H1 (cell line): Measurements from ENCODE around the gene SHISA7. TPM values are rescaled to one million over a fixed set of nuclear protein-coding genes. Genes with fewer than 3 reads are reported as not detected.

ENCODE experiments used
- BCL11A ChIP-seq, 2 experiments: IDR thresholded peaks; one replicate each; pipeline ENCODE4 v1.6.1; 2011; ENCODE audit warnings: low read depth in 2 of 2, low read length in 2 of 2, mild to moderate bottlenecking in 2 of 2
- CHD2 ChIP-seq: IDR thresholded peaks from 2 replicates; pipeline ENCODE4 v1.6.1; 2012; ENCODE audit warnings: low read length, improper control_type of control experiment
- CREB1 ChIP-seq: IDR thresholded peaks from 2 replicates; pipeline ENCODE4 v1.6.1; 2012; ENCODE audit warnings: inconsistent platforms
- EGR1 ChIP-seq: IDR thresholded peaks from 2 replicates; pipeline ENCODE4 v1.6.1; 2011; ENCODE audit warnings: low read depth, low read length, borderline replicate concordance
- GABPA ChIP-seq: IDR thresholded peaks from 2 replicates; pipeline ENCODE4 v1.6.1; 2011; ENCODE audit warnings: mild to moderate bottlenecking, low read length, moderate library complexity, borderline replicate concordance; ENCODE audit not compliant: insufficient read depth
- JUN ChIP-seq: IDR thresholded peaks from 2 replicates; pipeline ENCODE4 v1.6.1; 2011; ENCODE audit warnings: low read depth, mild to moderate bottlenecking, improper control_type of control experiment, low read length
- KDM1A ChIP-seq: fragments of 200-600, 300-600 bp; sonication (generic); IDR thresholded peaks from 2 replicates; pipeline ENCODE4 v1.7.1; 2016; ENCODE audit warnings: mild to moderate bottlenecking, low read length, borderline replicate concordance
- KDM4A ChIP-seq: IDR thresholded peaks from one replicate; pipeline ENCODE4 v1.7.1; 2012; ENCODE audit warnings: low read depth, mild to moderate bottlenecking, moderate library complexity, low read length, inconsistent platforms; ENCODE audit not compliant: severe bottlenecking
- MAFK ChIP-seq: IDR thresholded peaks from 2 replicates; pipeline ENCODE4 v1.6.1; 2012; ENCODE audit warnings: low read depth, mild to moderate bottlenecking, improper control_type of control experiment, low read length
- NANOG ChIP-seq: IDR thresholded peaks from 2 replicates; pipeline ENCODE4 v1.6.1; 2011; ENCODE audit warnings: low read length, low read depth, mild to moderate bottlenecking, inconsistent platforms; ENCODE audit not compliant: insufficient read depth, poor library complexity, severe bottlenecking
- PHF8 ChIP-seq: fragments of 200-600 bp; sonication (generic); conservative IDR thresholded peaks from 2 replicates; pipeline ENCODE4 v1.7.1; 2012; ENCODE audit warnings: low read depth, mild to moderate bottlenecking, inconsistent platforms, low read length, moderate library complexity
- POLR2AphosphoS5 ChIP-seq: IDR thresholded peaks from 2 replicates; pipeline ENCODE4 v1.6.1; 2011; ENCODE audit warnings: low read depth, low read length
- POU5F1 ChIP-seq: IDR thresholded peaks from 2 replicates; pipeline ENCODE4 v1.6.1; 2011; ENCODE audit warnings: low read depth, mild to moderate bottlenecking, low read length, moderate library complexity
- RFX5 ChIP-seq: IDR thresholded peaks from 2 replicates; pipeline ENCODE4 v1.6.1; 2011; ENCODE audit warnings: low read depth, low read length, improper control_type of control experiment, borderline replicate concordance
- RXRA ChIP-seq: IDR thresholded peaks from 2 replicates; pipeline ENCODE4 v1.6.1; 2011; ENCODE audit warnings: low read depth, mild to moderate bottlenecking, low read length, moderate library complexity; ENCODE audit not compliant: insufficient read depth
- SP1 ChIP-seq: IDR thresholded peaks from 2 replicates; pipeline ENCODE4 v1.6.1; 2011; ENCODE audit warnings: low read depth, low read length
- SP4 ChIP-seq: IDR thresholded peaks from 2 replicates; pipeline ENCODE4 v1.6.1; 2012; ENCODE audit warnings: low read length, inconsistent platforms
- TBP ChIP-seq: IDR thresholded peaks from 2 replicates; pipeline ENCODE4 v1.6.1; 2011; ENCODE audit warnings: low read depth, low read length, improper control_type of control experiment
- TEAD4 ChIP-seq: IDR thresholded peaks from 2 replicates; pipeline ENCODE4 v1.6.1; 2012; ENCODE audit warnings: low read depth, low read length, inconsistent platforms, mixed read lengths
- polyA plus RNA-seq, 7 experiments: library from polyadenylated mRNA; depleted of rRNA in 3 of 7; stranded (reverse) in 5 of 7; unstranded in 2 of 7; fragments of >200 nt in 5 of 7; fragments of 200-250 nt in 2 of 7; gene quantifications; 1 replicate in 5 of 7; 2 replicates in 1 of 7; 4 replicates in 1 of 7; pipeline versions ENCODE4 v1.2.1 to v1.2.3, GENCODE V29; 2011 to 2013; ENCODE audit warnings: missing spikeins in 2 of 7, mixed read lengths in 2 of 7
- total RNA-seq: library from RNA; stranded (reverse); fragmentation: NEBNext Ultra II Directional; extraction: Animal tissue kit (Norgen Biotek cat#: 25700); gene quantifications from 2 replicates; pipeline ENCODE4 v1.2.1, GENCODE V29; 2021
- TF ChIP-seq, protein P1 (sequence below), 3 experiments: IDR thresholded peaks; 1 replicate in 2 of 3; 2 replicates in 1 of 3; pipeline versions ENCODE4 v1.5.1 to v1.6.1; 2011; ENCODE audit warnings: low read length in 3 of 3, mild to moderate bottlenecking in 3 of 3, inconsistent platforms in 2 of 3, low read depth in 1 of 3, moderate library complexity in 1 of 3; ENCODE audit not compliant: insufficient read depth in 1 of 3; ENCODE audit errors: control extremely low read depth in 1 of 3
- TF ChIP-seq, protein P2 (sequence below): IDR thresholded peaks from 2 replicates; pipeline ENCODE4 v1.6.1; 2011; ENCODE audit warnings: low read depth, mild to moderate bottlenecking, low read length; ENCODE audit not compliant: insufficient read depth

SHISA7 gene
- total and polyA plus RNA-seq, 2 of the 8 experiments (the other 6 are each of a cell fraction or from before 2014, with no cell fraction given): 0.76 to 1.0 TPM

DNA sequence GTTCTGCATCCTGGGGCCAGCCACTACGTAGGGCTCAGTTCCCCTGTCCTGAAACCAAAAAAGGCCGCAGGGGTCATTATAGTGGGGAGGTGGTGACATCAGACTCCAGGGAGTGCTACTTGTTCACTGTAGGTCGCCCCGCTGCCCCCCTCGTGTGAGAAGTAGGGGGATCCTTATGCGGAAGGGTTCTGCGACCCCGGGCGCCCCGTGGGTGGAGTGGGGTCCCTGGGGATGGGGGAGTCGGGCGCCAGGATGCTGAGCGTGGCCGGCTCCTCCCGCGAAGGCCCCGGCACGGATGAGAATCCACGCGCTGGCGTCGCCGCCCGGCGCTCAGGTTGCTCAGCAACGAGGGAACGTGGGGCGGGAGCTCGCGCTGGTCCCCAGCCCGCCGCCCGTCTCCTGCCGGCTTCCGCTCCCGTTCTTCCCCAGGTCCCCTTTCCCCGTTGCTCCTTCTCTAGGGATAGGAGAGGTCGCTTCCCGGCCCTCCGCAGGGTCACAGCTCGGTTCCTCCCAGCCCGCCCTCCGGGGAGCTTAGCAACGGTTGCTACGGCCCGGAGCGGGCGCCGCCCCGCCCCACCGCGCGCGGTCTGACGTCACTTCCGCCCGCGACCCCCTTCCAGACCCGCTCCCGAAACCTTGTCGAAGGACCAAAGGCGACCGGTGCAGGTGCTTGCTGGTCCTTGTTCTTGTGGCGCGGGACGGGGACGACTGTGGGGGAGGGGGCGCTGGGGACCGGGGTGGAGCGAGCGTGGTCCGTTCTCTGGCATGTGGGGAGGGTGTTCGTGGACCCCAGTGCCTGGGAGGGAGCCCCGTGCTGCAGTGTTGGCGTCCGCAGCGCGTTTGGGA, 41.7 kb upstream of the SHISA7 start, which contains the start of gene NAT14 (continued):
- TF ChIP-seq EGR1 (peak; percentile 17; the same call in 1 of the 2 replicates), SP4 (no peak), PHF8 (no peak), KDM4A (peak; percentile 42), SP1 (0 out of 2 replicates have a peak, but pooled peaks have one; percentile 19), GABPA (peak; percentile 78), POU5F1 (no peak), TBP (peak; percentile 33), CHD2 (no peak), CREB1 (peak; percentile 93), BCL11A (IDR thresholded peaks at IDR 0.05; ENCODE audit: low read depth in 2 of 2, low read length in 2 of 2) (no peak), RFX5 (no peak), RXRA (no peak), JUN (peak; percentile 35; the same call in 1 of the 2 replicates), MAFK (no peak), TEAD4 (no peak), KDM1A (no peak), NANOG (no peak), POLR2AphosphoS5 (peak; percentile 44)
- TF ChIP-seq, protein P1, sequence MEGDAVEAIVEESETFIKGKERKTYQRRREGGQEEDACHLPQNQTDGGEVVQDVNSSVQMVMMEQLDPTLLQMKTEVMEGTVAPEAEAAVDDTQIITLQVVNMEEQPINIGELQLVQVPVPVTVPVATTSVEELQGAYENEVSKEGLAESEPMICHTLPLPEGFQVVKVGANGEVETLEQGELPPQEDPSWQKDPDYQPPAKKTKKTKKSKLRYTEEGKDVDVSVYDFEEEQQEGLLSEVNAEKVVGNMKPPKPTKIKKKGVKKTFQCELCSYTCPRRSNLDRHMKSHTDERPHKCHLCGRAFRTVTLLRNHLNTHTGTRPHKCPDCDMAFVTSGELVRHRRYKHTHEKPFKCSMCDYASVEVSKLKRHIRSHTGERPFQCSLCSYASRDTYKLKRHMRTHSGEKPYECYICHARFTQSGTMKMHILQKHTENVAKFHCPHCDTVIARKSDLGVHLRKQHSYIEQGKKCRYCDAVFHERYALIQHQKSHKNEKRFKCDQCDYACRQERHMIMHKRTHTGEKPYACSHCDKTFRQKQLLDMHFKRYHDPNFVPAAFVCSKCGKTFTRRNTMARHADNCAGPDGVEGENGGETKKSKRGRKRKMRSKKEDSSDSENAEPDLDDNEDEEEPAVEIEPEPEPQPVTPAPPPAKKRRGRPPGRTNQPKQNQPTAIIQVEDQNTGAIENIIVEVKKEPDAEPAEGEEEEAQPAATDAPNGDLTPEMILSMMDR (IDR thresholded peaks at IDR 0.05; ENCODE audit: control extremely low read depth in 1 of 3, insufficient read depth in 1 of 3, low read depth in 1 of 3, low read length in 3 of 3): no peak
- TF ChIP-seq, protein P2, sequence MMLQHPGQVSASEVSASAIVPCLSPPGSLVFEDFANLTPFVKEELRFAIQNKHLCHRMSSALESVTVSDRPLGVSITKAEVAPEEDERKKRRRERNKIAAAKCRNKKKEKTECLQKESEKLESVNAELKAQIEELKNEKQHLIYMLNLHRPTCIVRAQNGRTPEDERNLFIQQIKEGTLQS: no peak
